GM23338 (cell line): Measurements from ENCODE around the gene CFAP74. TPM values are rescaled to one million over a fixed set of nuclear protein-coding genes. Genes with fewer than 3 reads are reported as not detected.

Source experiments
- ATAC-seq: fragments of 200-7000 bp; cut with Tn5 transposase; 3 replicates; pipeline ENCODE4 v1.9.1; 2020
- DNase-seq: peaks from one replicate; pipeline ENCODE4 v3.0.0-alpha.2; 2015; ENCODE audit warnings: low spot score
- H2AFZ ChIP-seq: fragments of 200-600 bp; sonication (generic); 2 replicates; pipeline ENCODE4 v1.8.0; 2016; ENCODE audit warnings: antibody characterized with exemption, mild to moderate bottlenecking, moderate library complexity
- H3F3A ChIP-seq: fragments of 200-600 bp; sonication (generic); replicated peaks from 2 replicates; pipeline ENCODE4 v1.8.0; 2017; ENCODE audit warnings: antibody characterized with exemption, mixed run types, low read depth
- H3K27ac ChIP-seq: fragments of 200-600 bp; sonication (generic); 2 replicates; pipeline ENCODE4 v1.6.1; 2016; ENCODE audit warnings: low read depth
- H3K27me3 ChIP-seq: fragments of 200-600 bp; sonication (generic); 2 replicates; pipeline ENCODE4 v1.8.0; 2016; ENCODE audit warnings: mild to moderate bottlenecking, mixed run types, moderate library complexity; ENCODE audit not compliant: insufficient read depth
- H3K36me3 ChIP-seq: fragments of 200-600 bp; sonication (generic); 2 replicates; pipeline ENCODE4 v1.8.0; 2016; ENCODE audit warnings: mild to moderate bottlenecking; ENCODE audit not compliant: insufficient read depth
- H3K4me1 ChIP-seq: fragments of 200-600 bp; sonication (generic); 2 replicates; pipeline ENCODE4 v1.8.0; 2016; ENCODE audit warnings: mild to moderate bottlenecking, moderate library complexity; ENCODE audit not compliant: insufficient read depth
- H3K4me2 ChIP-seq: fragments of 200-600 bp; sonication (generic); 2 replicates; pipeline ENCODE4 v1.7.1; 2017; ENCODE audit warnings: mixed run types
- H3K4me3 ChIP-seq: fragments of 200-600 bp; sonication (generic); 2 replicates; pipeline ENCODE4 v1.6.1; 2016; ENCODE audit warnings: mixed run types
- H3K79me2 ChIP-seq: fragments of 200-600 bp; sonication (generic); replicated peaks from 2 replicates; pipeline ENCODE4 v1.8.0; 2017; ENCODE audit warnings: mild to moderate bottlenecking; ENCODE audit not compliant: insufficient read depth
- H3K9me2 ChIP-seq: fragments of 200-600 bp; sonication (generic); 2 replicates; pipeline ENCODE4 v1.8.0; 2017; ENCODE audit not compliant: insufficient read depth
- H4K20me1 ChIP-seq: fragments of 200-600 bp; sonication (generic); replicated peaks from 2 replicates; pipeline ENCODE4 v1.8.0; 2017; ENCODE audit warnings: mild to moderate bottlenecking; ENCODE audit not compliant: insufficient read depth
- H3K27ac Mint-ChIP-seq: 2 replicates; pipeline ENCODE4 v1.8.0; 2020; ENCODE audit warnings: inconsistent platforms, mild to moderate bottlenecking, moderate library complexity, mixed read lengths
- H3K27me3 Mint-ChIP-seq: 3 replicates; pipeline ENCODE4 v1.8.0; 2022; ENCODE audit warnings: low read depth, mild to moderate bottlenecking, moderate library complexity, mixed read lengths, inconsistent platforms; ENCODE audit not compliant: insufficient read depth, poor library complexity
- H3K36me3 Mint-ChIP-seq: 3 replicates; pipeline ENCODE4 v1.8.0; 2021; ENCODE audit warnings: low read depth, mild to moderate bottlenecking, inconsistent platforms, moderate library complexity, mixed read lengths
- H3K4me1 Mint-ChIP-seq: 3 replicates; pipeline ENCODE4 v1.8.0; 2020; ENCODE audit warnings: mild to moderate bottlenecking, inconsistent platforms, mixed read lengths
- H3K4me3 Mint-ChIP-seq: 3 replicates; pipeline ENCODE4 v1.8.0; 2021; ENCODE audit warnings: moderate library complexity, mild to moderate bottlenecking, inconsistent platforms, mixed read lengths
- H3K9me3 Mint-ChIP-seq: 3 replicates; pipeline ENCODE4 v1.8.0; 2020; ENCODE audit warnings: moderate library complexity, mild to moderate bottlenecking, inconsistent platforms, mixed read lengths
- CREB1 ChIP-seq: fragments of 250-450 bp; sonication (Bioruptor Pico); IDR thresholded peaks from 2 replicates; pipeline ENCODE4 v1.5.0; 2020; ENCODE audit warnings: low read depth, mild to moderate bottlenecking, moderate library complexity
- CTCF ChIP-seq, 2 experiments: fragments of 200-600 bp in 1 of 2; sonication (generic) in 1 of 2; conservative IDR thresholded peaks; 2 replicates each; pipeline versions ENCODE4 v1.5.1 to v1.6.1; 2016 to 2017; ENCODE audit warnings: antibody characterized with exemption in 2 of 2, low read depth in 2 of 2, mild to moderate bottlenecking in 2 of 2, moderate library complexity in 1 of 2
- EZH2 ChIP-seq: fragments of 200-600 bp; sonication (generic); IDR thresholded peaks from one replicate; pipeline ENCODE4 v1.8.0; 2017; ENCODE audit warnings: antibody characterized with exemption, mild to moderate bottlenecking, low read depth; ENCODE audit not compliant: unreplicated experiment
- EZH2phosphoT487 ChIP-seq: fragments of 200-600 bp; sonication (generic); IDR thresholded peaks from one replicate; pipeline ENCODE4 v1.8.1; 2018; ENCODE audit warnings: antibody characterized with exemption; ENCODE audit not compliant: unreplicated experiment
- JUNB ChIP-seq: IDR thresholded peaks from one replicate; pipeline ENCODE4 v1.6.1; 2016; ENCODE audit warnings: antibody characterized with exemption; ENCODE audit not compliant: unreplicated experiment
- NANOG ChIP-seq: IDR thresholded peaks from 2 replicates; pipeline ENCODE4 v1.6.1; 2016; ENCODE audit warnings: antibody characterized with exemption, borderline replicate concordance
- POLR2AphosphoS5 ChIP-seq: IDR thresholded peaks from 2 replicates; pipeline ENCODE4 v1.6.1; 2016; ENCODE audit warnings: antibody characterized with exemption, low read depth
- REST ChIP-seq: IDR thresholded peaks from one replicate; pipeline ENCODE4 v1.6.1; 2018; ENCODE audit warnings: antibody characterized with exemption; ENCODE audit not compliant: unreplicated experiment
- STAT1 ChIP-seq: IDR thresholded peaks from one replicate; pipeline ENCODE4 v1.6.1; 2016; ENCODE audit warnings: antibody characterized with exemption; ENCODE audit not compliant: unreplicated experiment
- ZNF114 ChIP-seq: fragments of 250-450 bp; sonication (Bioruptor Pico); IDR thresholded peaks from 2 replicates; pipeline ENCODE4 v1.5.0; 2020; ENCODE audit warnings: mild to moderate bottlenecking, moderate library complexity
- ZNF331 ChIP-seq: fragments of 250-450 bp; sonication (Bioruptor Pico); IDR thresholded peaks from 2 replicates; pipeline ENCODE4 v1.5.0; 2020; ENCODE audit warnings: low read depth, mild to moderate bottlenecking, moderate library complexity
- polyA plus RNA-seq: library from polyadenylated mRNA; unstranded; fragments of >200 nt; fragmentation: Nextera tagmentation; extraction: Ambion mirVana; gene quantifications from 2 replicates; pipeline ENCODE4 v1.2.1, GENCODE V29; 2016
- total RNA-seq: library from RNA; depleted of rRNA; stranded (reverse); fragments of >200 nt; shearing (Covaris generic); gene quantifications from 2 replicates; pipeline ENCODE4 v1.2.3, GENCODE V29; 2014
- TF ChIP-seq, protein P1 (sequence below): IDR thresholded peaks from 2 replicates; pipeline ENCODE4 v1.6.1; 2016; ENCODE audit warnings: antibody characterized with exemption
- TF ChIP-seq, protein P2 (sequence below): fragments of 250-450 bp; sonication (Bioruptor Pico); IDR thresholded peaks from 2 replicates; pipeline ENCODE4 v1.5.0; 2020; ENCODE audit warnings: mild to moderate bottlenecking, moderate library complexity

The CFAP74 gene
- total and polyA plus RNA-seq, 2 experiments from 2014 or later, result 0.21 TPM; not detected in 1

GRCh38 chr1:1937061-1937460 is 66.5 kb downstream of the CFAP74 start:
- Histone ChIP-seq H3K27me3 (no peaks in the 10 kb centered on the region), H3K4me3 (no peak overlapping the region), H3K27ac (no peak overlapping the region), H4K20me1 (no peaks in the 10 kb centered on the region), H3K4me2 (no peak overlapping the region), H3F3A (0 out of 2 replicates have a peak, but pooled peaks cover 7% of the 10 kb centered on the region), H2AFZ (no peak overlapping the region), H3K79me2 (no peaks in the 10 kb centered on the region), H3K4me1 (no peaks in the 10 kb centered on the region), H3K36me3 (no peaks in the 10 kb centered on the region), H3K9me2 (0 out of 2 replicates have a peak, but pooled peaks cover 3% of the 10 kb centered on the region)
- Mint-ChIP-seq H3K9me3 (peaks cover 9% of the 10 kb centered on the region; the same call in 2 of the 3 replicates), H3K4me1 (no peaks in the 10 kb centered on the region; the same call in 2 of the 3 replicates), H3K36me3 (no peaks in the 10 kb centered on the region), H3K27me3 (peaks cover 10% of the 10 kb centered on the region), H3K27ac (no peak overlapping the region), H3K4me3 (no peak overlapping the region)
- no peak for ATAC-seq
- no peak for DNase-seq
- TF ChIP-seq JUNB (no peak), CREB1 (CRISPR knock-in tag) (no peak), CTCF (conservative IDR thresholded peaks at IDR 0.05; ENCODE audit: low read depth in 2 of 2) (no peak), REST (no peak), ZNF114 (CRISPR knock-in tag) (no peak), STAT1 (no peak), NANOG (no peak), POLR2AphosphoS5 (no peak), EZH2phosphoT487 (no peak), EZH2 (no peak), ZNF331 (CRISPR knock-in tag) (no peak)
- TF ChIP-seq, protein P1, sequence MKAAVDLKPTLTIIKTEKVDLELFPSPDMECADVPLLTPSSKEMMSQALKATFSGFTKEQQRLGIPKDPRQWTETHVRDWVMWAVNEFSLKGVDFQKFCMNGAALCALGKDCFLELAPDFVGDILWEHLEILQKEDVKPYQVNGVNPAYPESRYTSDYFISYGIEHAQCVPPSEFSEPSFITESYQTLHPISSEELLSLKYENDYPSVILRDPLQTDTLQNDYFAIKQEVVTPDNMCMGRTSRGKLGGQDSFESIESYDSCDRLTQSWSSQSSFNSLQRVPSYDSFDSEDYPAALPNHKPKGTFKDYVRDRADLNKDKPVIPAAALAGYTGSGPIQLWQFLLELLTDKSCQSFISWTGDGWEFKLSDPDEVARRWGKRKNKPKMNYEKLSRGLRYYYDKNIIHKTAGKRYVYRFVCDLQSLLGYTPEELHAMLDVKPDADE, result no peak
- TF ChIP-seq, protein P2, sequence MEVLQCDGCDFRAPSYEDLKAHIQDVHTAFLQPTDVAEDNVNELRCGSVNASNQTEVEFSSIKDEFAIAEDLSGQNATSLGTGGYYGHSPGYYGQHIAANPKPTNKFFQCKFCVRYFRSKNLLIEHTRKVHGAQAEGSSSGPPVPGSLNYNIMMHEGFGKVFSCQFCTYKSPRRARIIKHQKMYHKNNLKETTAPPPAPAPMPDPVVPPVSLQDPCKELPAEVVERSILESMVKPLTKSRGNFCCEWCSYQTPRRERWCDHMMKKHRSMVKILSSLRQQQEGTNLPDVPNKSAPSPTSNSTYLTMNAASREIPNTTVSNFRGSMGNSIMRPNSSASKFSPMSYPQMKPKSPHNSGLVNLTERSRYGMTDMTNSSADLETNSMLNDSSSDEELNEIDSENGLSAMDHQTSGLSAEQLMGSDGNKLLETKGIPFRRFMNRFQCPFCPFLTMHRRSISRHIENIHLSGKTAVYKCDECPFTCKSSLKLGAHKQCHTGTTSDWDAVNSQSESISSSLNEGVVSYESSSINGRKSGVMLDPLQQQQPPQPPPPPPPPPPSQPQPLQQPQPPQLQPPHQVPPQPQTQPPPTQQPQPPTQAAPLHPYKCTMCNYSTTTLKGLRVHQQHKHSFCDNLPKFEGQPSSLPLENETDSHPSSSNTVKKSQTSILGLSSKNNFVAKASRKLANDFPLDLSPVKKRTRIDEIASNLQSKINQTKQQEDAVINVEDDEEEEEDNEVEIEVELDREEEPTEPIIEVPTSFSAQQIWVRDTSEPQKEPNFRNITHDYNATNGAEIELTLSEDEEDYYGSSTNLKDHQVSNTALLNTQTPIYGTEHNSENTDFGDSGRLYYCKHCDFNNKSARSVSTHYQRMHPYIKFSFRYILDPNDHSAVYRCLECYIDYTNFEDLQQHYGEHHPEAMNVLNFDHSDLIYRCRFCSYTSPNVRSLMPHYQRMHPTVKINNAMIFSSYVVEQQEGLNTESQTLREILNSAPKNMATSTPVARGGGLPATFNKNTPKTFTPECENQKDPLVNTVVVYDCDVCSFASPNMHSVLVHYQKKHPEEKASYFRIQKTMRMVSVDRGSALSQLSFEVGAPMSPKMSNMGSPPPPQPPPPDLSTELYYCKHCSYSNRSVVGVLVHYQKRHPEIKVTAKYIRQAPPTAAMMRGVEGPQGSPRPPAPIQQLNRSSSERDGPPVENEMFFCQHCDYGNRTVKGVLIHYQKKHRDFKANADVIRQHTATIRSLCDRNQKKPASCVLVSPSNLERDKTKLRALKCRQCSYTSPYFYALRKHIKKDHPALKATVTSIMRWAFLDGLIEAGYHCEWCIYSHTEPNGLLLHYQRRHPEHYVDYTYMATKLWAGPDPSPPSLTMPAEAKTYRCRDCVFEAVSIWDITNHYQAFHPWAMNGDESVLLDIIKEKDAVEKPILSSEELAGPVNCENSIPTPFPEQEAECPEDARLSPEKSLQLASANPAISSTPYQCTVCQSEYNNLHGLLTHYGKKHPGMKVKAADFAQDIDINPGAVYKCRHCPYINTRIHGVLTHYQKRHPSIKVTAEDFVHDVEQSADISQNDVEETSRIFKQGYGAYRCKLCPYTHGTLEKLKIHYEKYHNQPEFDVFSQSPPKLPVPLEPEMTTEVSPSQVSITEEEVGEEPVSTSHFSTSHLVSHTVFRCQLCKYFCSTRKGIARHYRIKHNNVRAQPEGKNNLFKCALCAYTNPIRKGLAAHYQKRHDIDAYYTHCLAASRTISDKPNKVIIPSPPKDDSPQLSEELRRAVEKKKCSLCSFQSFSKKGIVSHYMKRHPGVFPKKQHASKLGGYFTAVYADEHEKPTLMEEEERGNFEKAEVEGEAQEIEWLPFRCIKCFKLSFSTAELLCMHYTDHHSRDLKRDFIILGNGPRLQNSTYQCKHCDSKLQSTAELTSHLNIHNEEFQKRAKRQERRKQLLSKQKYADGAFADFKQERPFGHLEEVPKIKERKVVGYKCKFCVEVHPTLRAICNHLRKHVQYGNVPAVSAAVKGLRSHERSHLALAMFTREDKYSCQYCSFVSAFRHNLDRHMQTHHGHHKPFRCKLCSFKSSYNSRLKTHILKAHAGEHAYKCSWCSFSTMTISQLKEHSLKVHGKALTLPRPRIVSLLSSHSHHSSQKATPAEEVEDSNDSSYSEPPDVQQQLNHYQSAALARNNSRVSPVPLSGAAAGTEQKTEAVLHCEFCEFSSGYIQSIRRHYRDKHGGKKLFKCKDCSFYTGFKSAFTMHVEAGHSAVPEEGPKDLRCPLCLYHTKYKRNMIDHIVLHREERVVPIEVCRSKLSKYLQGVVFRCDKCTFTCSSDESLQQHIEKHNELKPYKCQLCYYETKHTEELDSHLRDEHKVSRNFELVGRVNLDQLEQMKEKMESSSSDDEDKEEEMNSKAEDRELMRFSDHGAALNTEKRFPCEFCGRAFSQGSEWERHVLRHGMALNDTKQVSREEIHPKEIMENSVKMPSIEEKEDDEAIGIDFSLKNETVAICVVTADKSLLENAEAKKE (CRISPR knock-in tag), result no peak
